Tibial artery (tissue), 4 donors: ENCODE results near the gene METRN.

Source experiments
- DNase-seq, 2 donors: peaks; one replicate each; pipeline ENCODE4 v3.0.0-alpha.2; 2019
- H3K27ac ChIP-seq, 2 donors: fragments of 200-600 bp; sonication (generic) in 1 of 2; 1 replicate in 1 of 2; 2 replicates in 1 of 2; pipeline ENCODE4 v1.5.1; 2018 to 2019; ENCODE audit warnings: mild to moderate bottlenecking in 1 of 2
- H3K27me3 ChIP-seq, 2 donors: fragments of 200-600 bp; sonication (generic) in 1 of 2; one replicate each; pipeline versions ENCODE4 v1.5.1 to v1.6.0; 2016 to 2019
- H3K36me3 ChIP-seq, 3 donors: fragments of 200-600 bp; sonication (generic) in 2 of 3; one replicate each; pipeline ENCODE4 v1.5.1; 2016 to 2019; ENCODE audit warnings: mild to moderate bottlenecking in 2 of 3
- H3K4me1 ChIP-seq, 4 donors: fragments of 200-600 bp; sonication (generic) in 2 of 4; 1 replicate in 3 of 4; 2 replicates in 1 of 4; pipeline ENCODE4 v1.5.1; 2016 to 2019
- H3K4me3 ChIP-seq, 2 donors: fragments of 200-600 bp; sonication (generic) in 1 of 2; 1 replicate in 1 of 2; 2 replicates in 1 of 2; pipeline ENCODE4 v1.5.1; 2018 to 2019; ENCODE audit warnings: mild to moderate bottlenecking in 2 of 2
- H3K9me3 ChIP-seq, 3 donors: fragments of 200-600 bp; sonication (generic) in 1 of 3; one replicate each; pipeline ENCODE4 v1.5.1; 2016 to 2019
- intact Hi-C: fragments of 100-400 bp; cut with DNase I; formaldehyde crosslinking; loops from one replicate; pipeline ENCODE4 v1.15.0; 2023; ENCODE audit warnings: low total_unique reads
- TF ChIP-seq, protein P1 (sequence below), 2 experiments: fragments of 200-600 bp in 1 of 2; fragments of 450-650 bp in 1 of 2; IDR thresholded peaks; one replicate each; pipeline ENCODE4 v1.5.1; 2017 to 2019; ENCODE audit warnings: antibody characterized with exemption in 2 of 2, mild to moderate bottlenecking in 1 of 2, moderate library complexity in 1 of 2

The METRN gene

DNA sequence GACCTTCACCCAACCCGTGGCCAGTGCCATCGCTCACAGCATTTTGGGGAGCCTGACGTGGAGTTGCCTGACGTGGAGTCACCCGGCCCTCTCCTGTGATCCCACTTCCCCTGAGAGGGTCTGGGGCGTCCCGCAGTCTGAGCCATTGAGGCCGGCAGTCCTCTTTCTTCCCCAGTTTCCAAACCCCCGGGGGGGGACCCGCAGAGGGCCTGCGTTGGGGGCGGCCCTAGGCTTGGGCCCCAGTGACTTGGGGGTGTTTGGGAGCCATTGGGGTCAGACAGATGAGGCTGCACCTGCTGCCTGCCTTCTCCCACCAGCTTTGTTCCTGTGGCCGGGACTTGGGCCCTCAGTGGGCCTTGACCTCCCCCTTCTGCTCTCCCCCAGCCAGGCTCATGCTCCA, 45.3 kb upstream of the METRN start:
- Histone ChIP-seq H3K36me3 (peaks cover 34 to 55% (median 43%) of the 10 kb centered on the region in 3 donors), H3K4me1 (peaks cover 8 to 22% (median 18%) of the 10 kb centered on the region in 4 donors), H3K27me3 (no peaks in the 10 kb centered on the region), H3K4me3 (no peak overlapping the region), H3K9me3 (no peaks in the 10 kb centered on the region), H3K27ac (no peak overlapping the region)
- DNase-seq: no peak
- TF ChIP-seq, protein P1, sequence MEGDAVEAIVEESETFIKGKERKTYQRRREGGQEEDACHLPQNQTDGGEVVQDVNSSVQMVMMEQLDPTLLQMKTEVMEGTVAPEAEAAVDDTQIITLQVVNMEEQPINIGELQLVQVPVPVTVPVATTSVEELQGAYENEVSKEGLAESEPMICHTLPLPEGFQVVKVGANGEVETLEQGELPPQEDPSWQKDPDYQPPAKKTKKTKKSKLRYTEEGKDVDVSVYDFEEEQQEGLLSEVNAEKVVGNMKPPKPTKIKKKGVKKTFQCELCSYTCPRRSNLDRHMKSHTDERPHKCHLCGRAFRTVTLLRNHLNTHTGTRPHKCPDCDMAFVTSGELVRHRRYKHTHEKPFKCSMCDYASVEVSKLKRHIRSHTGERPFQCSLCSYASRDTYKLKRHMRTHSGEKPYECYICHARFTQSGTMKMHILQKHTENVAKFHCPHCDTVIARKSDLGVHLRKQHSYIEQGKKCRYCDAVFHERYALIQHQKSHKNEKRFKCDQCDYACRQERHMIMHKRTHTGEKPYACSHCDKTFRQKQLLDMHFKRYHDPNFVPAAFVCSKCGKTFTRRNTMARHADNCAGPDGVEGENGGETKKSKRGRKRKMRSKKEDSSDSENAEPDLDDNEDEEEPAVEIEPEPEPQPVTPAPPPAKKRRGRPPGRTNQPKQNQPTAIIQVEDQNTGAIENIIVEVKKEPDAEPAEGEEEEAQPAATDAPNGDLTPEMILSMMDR (IDR thresholded peaks at IDR 0.05): no peak
- intact Hi-C loops: no loop called here

DNA sequence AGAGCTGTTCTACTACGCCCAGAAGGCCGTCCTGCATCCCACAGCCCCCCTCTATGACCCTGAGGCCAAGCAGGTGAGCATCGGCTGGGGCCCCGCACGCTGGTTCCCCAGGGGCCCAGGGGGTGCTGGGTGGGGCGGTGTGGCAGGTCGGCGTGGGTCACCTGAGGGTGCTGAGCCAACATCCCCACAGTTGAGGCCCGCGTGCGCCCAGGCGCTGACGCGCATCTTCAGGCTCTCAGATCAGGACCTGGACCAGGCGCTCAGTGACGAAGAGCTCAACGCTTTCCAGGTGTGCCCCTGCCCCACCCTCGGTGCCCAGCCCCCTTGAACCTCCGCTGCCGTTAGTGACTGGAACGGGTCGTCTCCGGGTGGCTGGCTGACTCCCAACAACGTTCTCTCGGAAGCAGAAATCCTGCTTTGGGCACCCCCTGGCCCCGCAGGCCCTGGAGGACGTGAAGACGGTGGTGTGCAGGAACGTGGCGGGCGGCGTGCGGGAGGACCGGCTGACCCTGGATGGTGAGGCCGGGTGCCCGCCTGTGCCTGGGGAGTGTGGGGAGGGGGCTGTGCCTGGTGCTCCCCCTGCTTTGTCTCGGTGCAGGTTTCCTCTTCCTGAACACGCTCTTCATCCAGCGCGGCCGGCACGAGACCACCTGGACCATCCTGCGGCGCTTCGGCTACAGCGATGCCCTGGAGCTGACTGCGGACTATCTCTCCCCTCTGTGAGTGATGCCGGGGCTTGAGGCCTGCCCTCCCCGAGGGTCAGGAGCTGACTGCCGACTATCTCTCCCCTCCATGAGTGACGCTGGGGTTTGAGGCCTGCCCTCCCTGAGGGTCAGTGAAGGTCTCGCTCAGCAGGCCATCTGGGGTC, 44.2 kb upstream of the METRN start:
- Histone ChIP-seq H3K36me3 (peaks cover 34 to 57% (median 43%) of the 10 kb centered on the region in 3 donors), H3K27ac (no peak overlapping the region), H3K4me1 (peaks cover 8 to 32% (median 27%) of the 10 kb centered on the region in 4 donors), H3K9me3 (no peaks in the 10 kb centered on the region), H3K27me3 (no peaks in the 10 kb centered on the region), H3K4me3 (no peak overlapping the region)
- TF ChIP-seq, protein P1 (IDR thresholded peaks at IDR 0.05): no peak
- intact Hi-C loops: no loop called here
- no peak for DNase-seq

DNA sequence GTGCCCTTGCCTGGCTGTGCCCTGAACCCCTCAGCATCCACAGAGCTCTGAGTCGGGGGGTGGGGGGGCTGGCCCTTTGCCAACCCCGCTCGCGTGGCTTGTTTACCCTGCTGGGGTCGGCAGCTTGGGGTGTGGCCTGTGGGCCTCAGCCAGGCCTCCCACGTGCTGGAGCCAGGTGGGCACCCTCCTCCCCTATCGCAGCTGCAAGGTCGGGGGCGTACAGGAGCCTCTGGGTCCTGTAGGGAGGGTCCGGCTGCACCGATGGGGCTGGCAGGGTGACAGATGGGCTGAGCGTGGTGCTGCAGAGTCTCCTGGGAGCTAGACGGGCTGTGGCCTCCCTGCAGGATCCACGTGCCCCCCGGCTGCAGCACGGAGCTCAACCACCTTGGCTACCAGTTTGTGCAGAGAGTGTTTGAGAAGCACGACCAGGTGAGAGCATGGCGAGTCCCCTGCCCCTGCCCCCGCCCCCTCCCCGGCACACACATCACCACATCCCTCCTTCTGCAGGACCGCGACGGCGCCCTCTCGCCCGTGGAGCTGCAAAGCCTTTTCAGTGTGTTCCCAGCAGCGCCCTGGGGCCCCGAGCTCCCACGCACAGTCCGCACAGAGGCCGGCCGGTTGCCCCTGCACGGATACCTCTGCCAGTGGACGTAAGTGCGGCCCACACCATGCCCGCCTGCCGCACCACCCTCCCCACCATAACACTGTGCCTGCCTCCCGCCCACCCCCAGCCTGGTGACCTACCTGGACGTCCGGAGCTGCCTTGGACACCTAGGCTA, 43.4 kb upstream of the METRN start:
- Histone ChIP-seq H3K27ac (no peak overlapping the region), H3K4me3 (no peak overlapping the region), H3K4me1 (peaks cover 8 to 40% (median 33%) of the 10 kb centered on the region in 4 donors), H3K9me3 (no peaks in the 10 kb centered on the region), H3K36me3 (peaks cover 34 to 57% (median 43%) of the 10 kb centered on the region in 3 donors), H3K27me3 (peaks cover 0 to 2% of the 10 kb centered on the region in 2 donors)
- intact Hi-C loops: no loop called here
- no peak for DNase-seq
- TF ChIP-seq, protein P1 (IDR thresholded peaks at IDR 0.05): no peak

DNA sequence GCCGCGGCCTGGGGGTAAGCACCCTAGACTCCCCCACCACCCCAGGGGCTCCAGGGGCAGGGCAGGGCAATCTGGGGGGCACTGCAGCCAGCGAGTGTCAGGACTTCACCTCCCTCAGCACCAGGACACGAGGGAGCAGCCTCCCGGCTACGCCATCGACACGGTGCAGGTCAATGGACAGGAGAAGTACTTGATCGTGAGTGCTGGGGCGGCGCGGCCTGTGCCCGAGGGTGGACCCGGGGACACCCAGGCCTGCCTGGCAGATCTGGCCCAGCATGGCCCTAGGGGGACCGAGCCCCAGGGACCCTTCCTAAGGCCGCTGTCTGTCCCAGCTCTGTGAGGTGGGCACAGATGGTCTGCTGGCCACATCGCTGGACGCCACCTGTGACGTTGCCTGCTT, 42.5 kb upstream of the METRN start:
- H3K4me3 ChIP-seq: no peak overlapping the region
- intact Hi-C loops: no loop called here
- TF ChIP-seq, protein P1 (IDR thresholded peaks at IDR 0.05): no peak
- no peak overlapping the region for H3K27ac ChIP-seq
- peaks cover 34 to 57% (median 43%) of the 10 kb centered on the region in 3 donors for H3K36me3 ChIP-seq
- H3K4me1 ChIP-seq: peaks cover 8 to 38% (median 31%) of the 10 kb centered on the region in 4 donors
- H3K27me3 ChIP-seq: peaks cover 0 to 8% of the 10 kb centered on the region in 2 donors
- H3K9me3 ChIP-seq: no peaks in the 10 kb centered on the region
- DNase-seq: no peak

DNA sequence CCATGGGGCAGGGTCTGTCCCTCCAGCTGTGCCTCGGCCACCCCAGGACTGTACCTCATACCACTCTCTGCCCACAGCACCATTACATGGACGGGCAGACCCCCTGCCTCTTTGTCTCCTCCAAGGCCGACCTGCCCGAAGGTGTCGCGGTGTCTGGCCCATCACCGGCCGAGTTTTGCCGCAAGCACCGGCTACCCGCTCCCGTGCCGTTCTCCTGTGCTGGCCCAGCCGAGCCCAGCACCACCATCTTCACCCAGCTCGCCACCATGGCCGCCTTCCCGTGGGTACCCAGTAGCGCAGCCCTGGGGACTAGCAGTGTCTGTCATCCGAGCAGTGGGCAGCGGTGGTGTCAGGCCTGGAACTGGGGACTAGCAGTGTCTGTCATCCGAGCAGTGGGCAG, 42.1 kb upstream of the METRN start:
- H3K36me3 ChIP-seq: peaks cover 34 to 57% (median 43%) of the 10 kb centered on the region in 3 donors
- TF ChIP-seq, protein P1 (IDR thresholded peaks at IDR 0.05): no peak
- peaks cover 8 to 35% (median 27%) of the 10 kb centered on the region in 4 donors for H3K4me1 ChIP-seq
- no peak for DNase-seq
- peaks cover 0 to 8% of the 10 kb centered on the region in 2 donors for H3K27me3 ChIP-seq
- no peak overlapping the region for H3K4me3 ChIP-seq
- no peaks in the 10 kb centered on the region for H3K9me3 ChIP-seq
- H3K27ac ChIP-seq: no peak overlapping the region
- intact Hi-C loops: no loop called here
